ENCODE data around the gene KSR1.

DNA sequence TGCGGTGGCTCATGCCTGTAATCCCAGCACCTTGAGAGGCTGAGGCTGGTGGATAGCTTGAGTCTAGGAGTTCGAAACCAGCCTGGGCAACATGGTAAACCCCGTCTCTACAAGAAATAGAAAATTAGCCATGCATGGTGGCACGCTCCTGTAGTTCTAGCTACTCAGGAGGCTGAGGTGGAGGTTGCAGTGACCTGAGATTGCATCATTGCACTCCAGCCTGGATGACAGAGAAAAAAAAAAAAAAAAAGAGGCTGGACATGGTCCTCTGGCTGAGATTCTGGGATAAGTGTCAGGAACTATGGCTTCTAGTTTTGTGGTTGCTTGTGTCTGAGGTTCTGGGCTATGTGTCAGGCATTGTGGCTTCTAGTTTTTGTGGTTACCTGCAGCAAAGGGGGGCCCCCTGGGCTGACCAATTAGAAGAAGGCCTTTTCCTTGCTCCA is 7.0 kb downstream of the KSR1 start:
- TF ChIP-seq, protein P1, sequence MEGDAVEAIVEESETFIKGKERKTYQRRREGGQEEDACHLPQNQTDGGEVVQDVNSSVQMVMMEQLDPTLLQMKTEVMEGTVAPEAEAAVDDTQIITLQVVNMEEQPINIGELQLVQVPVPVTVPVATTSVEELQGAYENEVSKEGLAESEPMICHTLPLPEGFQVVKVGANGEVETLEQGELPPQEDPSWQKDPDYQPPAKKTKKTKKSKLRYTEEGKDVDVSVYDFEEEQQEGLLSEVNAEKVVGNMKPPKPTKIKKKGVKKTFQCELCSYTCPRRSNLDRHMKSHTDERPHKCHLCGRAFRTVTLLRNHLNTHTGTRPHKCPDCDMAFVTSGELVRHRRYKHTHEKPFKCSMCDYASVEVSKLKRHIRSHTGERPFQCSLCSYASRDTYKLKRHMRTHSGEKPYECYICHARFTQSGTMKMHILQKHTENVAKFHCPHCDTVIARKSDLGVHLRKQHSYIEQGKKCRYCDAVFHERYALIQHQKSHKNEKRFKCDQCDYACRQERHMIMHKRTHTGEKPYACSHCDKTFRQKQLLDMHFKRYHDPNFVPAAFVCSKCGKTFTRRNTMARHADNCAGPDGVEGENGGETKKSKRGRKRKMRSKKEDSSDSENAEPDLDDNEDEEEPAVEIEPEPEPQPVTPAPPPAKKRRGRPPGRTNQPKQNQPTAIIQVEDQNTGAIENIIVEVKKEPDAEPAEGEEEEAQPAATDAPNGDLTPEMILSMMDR (IDR thresholded peaks at IDR 0.05; ENCODE audit: low read depth, low read length): no peak
- no peak for TF ChIP-seq EZH2phosphoT487 (IDR thresholded peaks at IDR 0.05; ENCODE audit: low read depth)

Data from OCI-LY3 (cell line).